Measurements from ENCODE around the gene RAMP1.

Gene RAMP1

GRCh38 chr2:237859533-237860272 is at the start of gene RAMP1:
Gene RAMP1, plus strand, starts transcription at chr2:237859623. Its CDS starts 53 bp downstream, at chr2:237859676.
- no peak for TF ChIP-seq CTCF (IDR thresholded peaks at IDR 0.05; ENCODE audit: low read length, missing control alignments)
- peak within 1 kb of the TSS; percentile 53 for H3K4me3 ChIP-seq (replicated peaks; ENCODE audit: low read depth, low read length)
- DNase-seq (ENCODE audit: low read depth) = no peak

- DNase-seq (ENCODE audit: low read depth) = no peak
- TF ChIP-seq CTCF (IDR thresholded peaks at IDR 0.05; ENCODE audit: low read length, missing control alignments) = no peak
Measured at GRCh38 chr2:237815637-237816036, 43.8 kb upstream of the RAMP1 start.

DNA sequence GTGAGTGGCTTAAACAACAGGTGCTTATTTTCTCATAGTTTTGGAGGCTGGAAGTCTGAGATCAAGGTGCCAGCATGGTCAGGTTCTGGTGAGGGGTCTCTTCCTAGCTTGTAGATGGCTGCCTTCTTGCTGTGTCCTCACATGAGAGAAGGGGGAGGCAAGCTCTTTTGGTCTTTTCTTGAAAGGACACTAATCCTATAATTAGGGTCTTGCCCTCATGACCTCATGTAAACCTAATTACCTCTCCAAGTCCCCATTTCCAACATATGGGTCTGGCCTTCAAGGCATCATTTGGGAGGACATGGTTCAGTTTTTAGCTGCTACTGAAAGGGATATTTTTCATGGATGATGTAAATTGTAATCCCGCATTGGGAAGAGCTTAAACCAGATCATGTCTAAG is 42.9 kb upstream of the RAMP1 start:
- no peak for DNase-seq (ENCODE audit: low read depth)
- no peak for TF ChIP-seq CTCF (IDR thresholded peaks at IDR 0.05; ENCODE audit: low read length, missing control alignments)
- H3K4me3 ChIP-seq (replicated peaks; ENCODE audit: low read depth, low read length) = no peak overlapping the region

More at GRCh38 chr2:237815637-237816036, 43.8 kb upstream of the RAMP1 start:
- no peak overlapping the region for H3K4me3 ChIP-seq (replicated peaks; ENCODE audit: low read depth, low read length)

- H3K4me3 ChIP-seq (replicated peaks; ENCODE audit: low read depth, low read length) = no peak overlapping the region
- DNase-seq (ENCODE audit: low read depth) = peak; percentile 57
- no peak for TF ChIP-seq CTCF (IDR thresholded peaks at IDR 0.05; ENCODE audit: low read length, missing control alignments)
Measured at GRCh38 chr2:237818066-237818473, 41.4 kb upstream of the RAMP1 start.

GRCh38 chr2:237819231-237819630 is 40.2 kb upstream of the RAMP1 start:
- H3K4me3 ChIP-seq (replicated peaks; ENCODE audit: low read depth, low read length) = no peak overlapping the region
- TF ChIP-seq CTCF (IDR thresholded peaks at IDR 0.05; ENCODE audit: low read length, missing control alignments) = no peak
- DNase-seq (ENCODE audit: low read depth) = peak; percentile 29

DNA sequence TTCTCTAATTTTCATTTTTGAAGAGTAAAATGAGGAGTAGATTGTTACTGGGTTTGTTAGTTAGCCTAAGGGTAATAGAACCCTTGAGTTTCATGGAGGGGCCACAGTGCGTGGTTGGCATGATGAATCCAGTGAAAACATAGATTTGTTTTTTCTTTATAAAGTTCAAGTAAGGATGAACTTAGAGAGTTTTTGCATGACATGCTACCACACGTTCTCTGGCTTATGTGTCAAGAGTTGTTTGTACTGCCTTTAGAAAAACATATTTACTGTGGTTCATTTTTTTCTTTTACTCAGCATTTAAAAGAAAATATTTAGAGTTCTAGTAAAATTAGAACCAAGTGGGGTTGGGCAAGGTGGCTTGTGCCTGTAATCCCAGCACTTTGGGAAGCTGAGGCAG is 39.0 kb upstream of the RAMP1 start:
- TF ChIP-seq CTCF (IDR thresholded peaks at IDR 0.05; ENCODE audit: low read length, missing control alignments) = no peak
- no peak for DNase-seq (ENCODE audit: low read depth)
- no peak overlapping the region for H3K4me3 ChIP-seq (replicated peaks; ENCODE audit: low read depth, low read length)

DNA sequence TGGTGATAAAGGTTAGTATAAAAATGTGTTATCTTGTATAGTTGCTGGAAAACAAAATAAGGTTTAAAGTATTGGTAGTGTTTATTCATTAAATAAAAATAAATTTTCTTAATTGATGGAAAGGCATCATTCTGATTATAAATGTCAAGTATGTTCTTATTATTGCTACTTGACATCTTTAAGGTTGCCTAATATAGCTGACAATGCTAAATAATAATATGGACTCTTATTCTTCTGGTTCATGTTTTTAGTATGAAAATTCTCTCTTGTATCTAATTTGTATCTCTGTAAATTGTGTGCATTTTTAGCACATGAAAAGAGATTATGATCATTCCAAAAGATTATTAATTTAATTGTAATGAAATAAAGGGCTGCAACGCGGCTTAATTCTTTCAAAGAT is 35.9 kb upstream of the RAMP1 start:
- no peak overlapping the region for H3K4me3 ChIP-seq (replicated peaks; ENCODE audit: low read depth, low read length)
- TF ChIP-seq CTCF (IDR thresholded peaks at IDR 0.05; ENCODE audit: low read length, missing control alignments) = no peak
- no peak for DNase-seq (ENCODE audit: low read depth)

Data from fibroblast of pulmonary artery (primary cell).